HCT116 (cell line): ENCODE data around the gene FAM53B. TPM values are rescaled to one million over a fixed set of nuclear protein-coding genes. Genes with fewer than 3 reads are reported as not detected.

ENCODE experiments used
- ATAC-seq: fragments of 200-7000 bp; cut with Tn5 transposase; 2 replicates; pipeline ENCODE4 v1.9.1; 2020; ENCODE audit warnings: mild to moderate bottlenecking, moderate library complexity
- BruUV-seq: library from RNA; stranded (reverse); fragments of 400-500 nt; replicated peaks from 2 replicates; lab custom pipeline; 2021; lab: Mats Ljungman, UMichigan
- CTCF ChIA-PET: fragments of 300-600 bp; sonication (Branson Sonifier 250); formaldehyde crosslinking; loops from one replicate; lab custom pipeline; 2021; ENCODE audit warnings: antibody characterized with exemption; lab: Charles Lee
- POLR2A ChIA-PET: fragments of 300-600, 350-600 bp; sonication (Branson Sonifier 250); formaldehyde crosslinking; loops from one replicate; lab custom pipeline; 2021; ENCODE audit warnings: antibody characterized with exemption; lab: Charles Lee
- RAD21 ChIA-PET, 2 experiments: fragments of 300-600 bp; sonication (Branson Sonifier 250); formaldehyde crosslinking; loops; one replicate each; lab custom pipeline; 2023; ENCODE audit warnings: low total read pairs in 2 of 2; ENCODE audit not compliant: uncharacterized antibody in 2 of 2, unreplicated experiment in 2 of 2, low non-redundant PET in 1 of 2; lab: Charles Lee
- DNase-seq: peaks from one replicate; pipeline ENCODE4 v3.0.0-alpha.2; 2010; ENCODE audit warnings: low read depth, low spot score
- H2AFZ ChIP-seq: fragments of 200-600 bp; shearing (Covaris generic), sonication (generic); 2 replicates; pipeline ENCODE4 v1.6.1; 2017; ENCODE audit warnings: low read depth, mixed run types, mixed read lengths, antibody characterized with exemption, low read length; ENCODE audit not compliant: poor library complexity, severe bottlenecking
- H3K27ac ChIP-seq: 2 replicates; pipeline ENCODE4 v1.5.1; 2012; ENCODE audit warnings: low read depth, low read length
- H3K27me3 ChIP-seq: fragments of 200-600 bp; sonication (generic); 2 replicates; pipeline ENCODE4 v1.6.1; 2016; ENCODE audit warnings: mixed run types, low read length, mixed read lengths; ENCODE audit not compliant: insufficient read depth
- H3K36me3 ChIP-seq, 2 experiments: fragments of 200-500 bp in 1 of 2; fragments of 200-600 bp in 1 of 2; sonication (Bioruptor generic) in 1 of 2; sonication (generic) in 1 of 2; 2 replicates each; pipeline versions ENCODE4 v1.5.1 to v1.6.1; 2014 to 2016; ENCODE audit warnings: low read length in 2 of 2, inconsistent platforms in 1 of 2, mixed read lengths in 1 of 2, mixed run types in 1 of 2; ENCODE audit not compliant: insufficient read depth in 2 of 2, control insufficient read depth in 1 of 2
- H3K4me1 ChIP-seq, 2 experiments: fragments of 200-600 bp in 1 of 2; sonication (generic) in 1 of 2; 2 replicates each; pipeline versions ENCODE4 v1.5.1 to v1.6.1; 2012 to 2017; ENCODE audit warnings: low read length in 2 of 2, inconsistent platforms in 1 of 2, mild to moderate bottlenecking in 1 of 2, mixed read lengths in 1 of 2, mixed run types in 1 of 2, moderate library complexity in 1 of 2; ENCODE audit not compliant: insufficient read depth in 2 of 2, control insufficient read depth in 1 of 2
- H3K4me2 ChIP-seq: fragments of 200-600 bp; sonication (generic); 2 replicates; pipeline ENCODE4 v1.6.1; 2017; ENCODE audit warnings: mixed run types, low read length, mixed read lengths
- H3K4me3 ChIP-seq, 2 experiments: fragments of 200-600 bp in 1 of 2; sonication (generic) in 1 of 2; replicated peaks in 1 of 2; 2 replicates each; pipeline ENCODE4 v1.5.1; 2011 to 2016; ENCODE audit warnings: low read length in 2 of 2, control low read depth in 1 of 2, low read depth in 1 of 2, mild to moderate bottlenecking in 1 of 2, mixed read lengths in 1 of 2, mixed run types in 1 of 2
- H3K79me2 ChIP-seq: fragments of 200-600 bp; sonication (generic); 2 replicates; pipeline ENCODE4 v1.6.1; 2017; ENCODE audit warnings: mild to moderate bottlenecking, mixed run types, low read length, moderate library complexity, mixed read lengths; ENCODE audit not compliant: insufficient read depth
- H3K9ac ChIP-seq: fragments of 200-600 bp; sonication (generic); 2 replicates; pipeline ENCODE4 v1.6.1; 2016; ENCODE audit warnings: low read length, mixed read lengths
- H3K9me2 ChIP-seq: fragments of 200-600 bp; sonication (generic), shearing (Covaris generic); 2 replicates; pipeline ENCODE4 v1.6.1; 2017; ENCODE audit warnings: mixed run types, mild to moderate bottlenecking, moderate library complexity; ENCODE audit not compliant: insufficient read depth
- H3K9me3 ChIP-seq, 2 experiments: fragments of 200-500 bp in 1 of 2; fragments of 200-600 bp in 1 of 2; sonication (Bioruptor generic) in 1 of 2; sonication (generic) in 1 of 2; 2 replicates each; pipeline ENCODE4 v1.6.1; 2014 to 2017; ENCODE audit warnings: low read length in 2 of 2, mixed read lengths in 2 of 2, inconsistent platforms in 1 of 2, low read depth in 1 of 2, mild to moderate bottlenecking in 1 of 2, mixed run types in 1 of 2, moderate library complexity in 1 of 2; ENCODE audit not compliant: control insufficient read depth in 1 of 2, insufficient read depth in 1 of 2
- H4K20me1 ChIP-seq: fragments of 200-600 bp; sonication (generic), shearing (Covaris generic); 2 replicates; pipeline ENCODE4 v1.6.1; 2017; ENCODE audit warnings: mixed run types, mild to moderate bottlenecking, moderate library complexity; ENCODE audit not compliant: insufficient read depth
- CBX3 ChIP-seq: IDR thresholded peaks from 2 replicates; pipeline ENCODE4 v1.6.1; 2012; ENCODE audit warnings: low read depth
- CEBPB ChIP-seq: IDR thresholded peaks from 2 replicates; pipeline ENCODE4 v1.6.1; 2012; ENCODE audit warnings: low read depth
- ELF1 ChIP-seq: IDR thresholded peaks from 2 replicates; pipeline ENCODE4 v1.6.1; 2012; ENCODE audit warnings: low read depth, borderline replicate concordance
- EZH2 ChIP-seq: fragments of 200-600 bp; sonication (generic); IDR thresholded peaks from 2 replicates; pipeline ENCODE4 v1.6.1; 2017; ENCODE audit warnings: antibody characterized with exemption, mixed run types
- EZH2phosphoT487 ChIP-seq: fragments of 200-600 bp; IDR thresholded peaks from 2 replicates; pipeline ENCODE4 v1.6.1; 2018; ENCODE audit warnings: antibody characterized with exemption, borderline replicate concordance
- POLR2A ChIP-seq: IDR thresholded peaks from 2 replicates; pipeline ENCODE4 v1.7.0; 2011; ENCODE audit warnings: borderline replicate concordance; ENCODE audit not compliant: insufficient read depth, insufficient read length; ENCODE audit errors: extremely low read depth
- SRF ChIP-seq: IDR thresholded peaks from 2 replicates; pipeline ENCODE4 v1.6.1; 2012; ENCODE audit warnings: low read depth
- TCF7L2 ChIP-seq: IDR thresholded peaks from 2 replicates; pipeline ENCODE4 v1.7.0; 2011; ENCODE audit warnings: borderline replicate concordance, inconsistent platforms; ENCODE audit not compliant: insufficient read depth, insufficient read length; ENCODE audit errors: extremely low read depth
- YY1 ChIP-seq: IDR thresholded peaks from 2 replicates; pipeline ENCODE4 v1.6.1; 2011; ENCODE audit warnings: low read length, low read depth, moderate library complexity, mild to moderate bottlenecking; ENCODE audit not compliant: insufficient replicate concordance; ENCODE audit errors: extremely low read depth
- ZBTB33 ChIP-seq: IDR thresholded peaks from 2 replicates; pipeline ENCODE4 v1.6.1; 2011; ENCODE audit warnings: mild to moderate bottlenecking, low read length, moderate library complexity; ENCODE audit not compliant: insufficient replicate concordance; ENCODE audit errors: extremely low read depth
- ZFX ChIP-seq: fragments of 450-650 bp; IDR thresholded peaks from 2 replicates; pipeline ENCODE4 v1.6.1; 2017
- intact Hi-C: fragments of 100-400 bp; cut with micrococcal nuclease; formaldehyde crosslinking; loops from 2 replicates; pipeline ENCODE4 v1.10.0; 2022
- total RNA-seq: library from RNA; stranded (reverse); gene quantifications from one replicate; pipeline ENCODE4 v1.2.1, GENCODE V29; 2021; ENCODE audit not compliant: unreplicated experiment
- TF ChIP-seq, protein P1 (sequence below): IDR thresholded peaks from 2 replicates; pipeline ENCODE4 v1.6.1; 2012

The FAM53B gene
- total RNA-seq, 1 experiment from 2014 or later: 19.6 TPM

GRCh38 chr10:124653811-124654651, 90.1 kb downstream of the FAM53B start:
- Histone ChIP-seq H4K20me1 (no peaks in the 10 kb centered on the region), H3K79me2 (no peaks in the 10 kb centered on the region; the same call in 1 of the 2 replicates), H3K4me1 (0 out of 4 replicates have a peak, but pooled peaks cover 0 to 3% of the 10 kb centered on the region in 2 experiments), H3K27ac (no peak overlapping the region), H3K9ac (no peak overlapping the region), H3K27me3 (no peaks in the 10 kb centered on the region), H2AFZ (no peak overlapping the region), H3K4me2 (no peak overlapping the region), H3K36me3 (no peaks in the 10 kb centered on the region), H3K9me2 (no peaks in the 10 kb centered on the region), H3K9me3 (no peaks in the 10 kb centered on the region), H3K4me3 (no peak overlapping the region)
- intact Hi-C loops: no loop called here
- ChIA-PET RAD21 (no interaction called here), POLR2A (no interaction called here), CTCF (no interaction called here)
- no TSS peak for BruUV-seq
- no peak for DNase-seq
- TF ChIP-seq CBX3 (no peak), CEBPB (no peak), POLR2A (no peak), ZBTB33 (no peak), SRF (no peak), EZH2 (no peak), EZH2phosphoT487 (no peak), ZFX (no peak), ELF1 (no peak), TCF7L2 (no peak), YY1 (no peak)
- TF ChIP-seq, protein P1, sequence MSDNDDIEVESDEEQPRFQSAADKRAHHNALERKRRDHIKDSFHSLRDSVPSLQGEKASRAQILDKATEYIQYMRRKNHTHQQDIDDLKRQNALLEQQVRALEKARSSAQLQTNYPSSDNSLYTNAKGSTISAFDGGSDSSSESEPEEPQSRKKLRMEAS: no peak
- no peak for ATAC-seq
